Bronchial epithelial cell (primary cell): ENCODE results near the gene ZBED1. TPM values are rescaled to one million over a fixed set of nuclear protein-coding genes. Genes with fewer than 3 reads are reported as not detected.
"Not testable (repeated sequence)": the region's sequence is repeated elsewhere in the genome, so short reads cannot be mapped to it uniquely, and the experiment has no call there.

Experiments used
- DNase-seq: peaks from one replicate; pipeline ENCODE4 v3.0.0-alpha.2; 2010; ENCODE audit warnings: low read depth
- FAIRE-seq: peaks from 2 replicates; lab custom pipeline; 2011; peaks lifted over from hg19 to GRCh38; lab: Jason Lieb, UNC
- H3K27me3 ChIP-seq: 2 replicates; pipeline ENCODE4 v1.5.1; 2011; ENCODE audit warnings: low read length; ENCODE audit not compliant: control insufficient read depth, insufficient read depth
- H3K36me3 ChIP-seq: 2 replicates; pipeline ENCODE4 v1.5.1; 2011; ENCODE audit warnings: low read length; ENCODE audit not compliant: control insufficient read depth, insufficient read depth
- H3K4me3 ChIP-seq: 2 replicates; pipeline ENCODE4 v1.5.1; 2011; ENCODE audit warnings: mild to moderate bottlenecking, low read depth, low read length, control low read depth
- CTCF ChIP-seq: IDR thresholded peaks from 2 replicates; pipeline ENCODE4 v1.5.1; 2011; ENCODE audit warnings: mild to moderate bottlenecking, moderate library complexity, low read length, control low read depth, inconsistent platforms; ENCODE audit not compliant: insufficient read depth, severe bottlenecking
- total RNA-seq: library from RNA; depleted of rRNA; stranded (reverse); fragments of >200 nt; gene quantifications from 2 replicates; pipeline ENCODE4 v1.2.1, GENCODE V29; 2014

ZBED1 gene
- total RNA-seq, 1 donor from 2014 or later = 11.6 TPM

- no peaks in the 10 kb centered on the region for H3K36me3 ChIP-seq
- TF ChIP-seq CTCF = no peak
- FAIRE-seq (no peak), DNase-seq (no peak)
- no peaks in the 10 kb centered on the region for H3K27me3 ChIP-seq
- H3K4me3 ChIP-seq = no peak overlapping the region
Measured at GRCh38 chrX:2464677-2465166, 36.1 kb downstream of the ZBED1 start.

- no peak for FAIRE-seq
- no peak for TF ChIP-seq CTCF
- no peak for DNase-seq
- H3K4me3 ChIP-seq = no peak overlapping the region
- no peaks in the 10 kb centered on the region for H3K36me3 ChIP-seq
- H3K27me3 ChIP-seq = no peaks in the 10 kb centered on the region
Measured at GRCh38 chrX:2463973-2464676, 36.7 kb downstream of the ZBED1 start.

- H3K27me3 ChIP-seq, FAIRE-seq, DNase-seq, H3K4me3 ChIP-seq, H3K36me3 ChIP-seq: not testable (repeated sequence)
Measured at GRCh38 chrX:2463481-2463880, 37.3 kb downstream of the ZBED1 start.

- Histone ChIP-seq H3K4me3 (no peak overlapping the region), H3K36me3 (peaks cover 1% of the 10 kb centered on the region), H3K27me3 (no peaks in the 10 kb centered on the region)
- TF ChIP-seq CTCF = no peak
- DNase-seq (no peak), FAIRE-seq (no peak)
Measured at GRCh38 chrX:2462780-2463179, 38.0 kb downstream of the ZBED1 start.

- no peak for TF ChIP-seq CTCF
- DNase-seq (no peak), FAIRE-seq (no peak)
- no peak overlapping the region for H3K4me3 ChIP-seq
- peaks cover 1% of the 10 kb centered on the region for H3K36me3 ChIP-seq
- no peaks in the 10 kb centered on the region for H3K27me3 ChIP-seq
Measured at GRCh38 chrX:2462074-2462473, 38.7 kb downstream of the ZBED1 start.

- Histone ChIP-seq H3K27me3 (no peaks in the 10 kb centered on the region), H3K36me3 (peaks cover 1% of the 10 kb centered on the region), H3K4me3 (no peak overlapping the region)
- DNase-seq = no peak
- no peak for FAIRE-seq
- TF ChIP-seq CTCF = no peak
Measured at GRCh38 chrX:2461711-2462016, 39.1 kb downstream of the ZBED1 start.

GRCh38 chrX:2460821-2461710 is 39.7 kb downstream of the ZBED1 start:
- H3K36me3 ChIP-seq, FAIRE-seq, DNase-seq, H3K4me3 ChIP-seq, H3K27me3 ChIP-seq: not testable (repeated sequence)

- not testable (repeated sequence) for FAIRE-seq, DNase-seq, H3K36me3 ChIP-seq, H3K4me3 ChIP-seq, H3K27me3 ChIP-seq
Measured at GRCh38 chrX:2460048-2460447, 40.7 kb downstream of the ZBED1 start.
